ENCODE results near the gene MIOX. TPM values are rescaled to one million over a fixed set of nuclear protein-coding genes. Genes with fewer than 3 reads are reported as not detected.

Gene MIOX
- total RNA-seq, 1 donor from 2014 or later, result not detected

DNA sequence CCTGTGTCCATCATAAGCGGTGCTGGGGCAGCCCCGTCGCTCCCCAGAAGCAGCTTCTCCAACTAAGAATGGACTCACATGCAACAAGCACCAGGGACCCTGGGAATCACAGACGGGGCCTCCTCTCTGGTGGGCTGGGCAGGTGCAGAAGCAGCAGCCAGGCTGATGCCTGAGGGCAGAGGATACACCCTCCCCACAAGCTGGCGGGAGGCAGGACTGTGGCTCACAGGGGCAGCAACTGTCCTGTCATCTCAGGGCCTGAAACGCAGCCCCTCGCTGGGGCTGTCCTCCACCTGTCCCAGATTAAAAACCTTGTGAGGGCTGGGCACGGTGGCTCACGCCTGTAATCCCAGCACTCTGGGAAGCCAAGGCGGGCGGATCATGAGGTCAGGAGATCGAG, 8.7 kb upstream of the MIOX start:
- no peaks in the 10 kb centered on the region for H3K36me3 ChIP-seq
- no peaks in the 10 kb centered on the region for H3K9me3 ChIP-seq (replicated peaks)
- H3K27ac ChIP-seq (replicated peaks), result no peak overlapping the region
- H3K4me3 ChIP-seq, result no peak overlapping the region
- DNase-seq, result no peak
- intact Hi-C loops (cut with micrococcal nuclease), result no loop called here
- TF ChIP-seq, protein P1, sequence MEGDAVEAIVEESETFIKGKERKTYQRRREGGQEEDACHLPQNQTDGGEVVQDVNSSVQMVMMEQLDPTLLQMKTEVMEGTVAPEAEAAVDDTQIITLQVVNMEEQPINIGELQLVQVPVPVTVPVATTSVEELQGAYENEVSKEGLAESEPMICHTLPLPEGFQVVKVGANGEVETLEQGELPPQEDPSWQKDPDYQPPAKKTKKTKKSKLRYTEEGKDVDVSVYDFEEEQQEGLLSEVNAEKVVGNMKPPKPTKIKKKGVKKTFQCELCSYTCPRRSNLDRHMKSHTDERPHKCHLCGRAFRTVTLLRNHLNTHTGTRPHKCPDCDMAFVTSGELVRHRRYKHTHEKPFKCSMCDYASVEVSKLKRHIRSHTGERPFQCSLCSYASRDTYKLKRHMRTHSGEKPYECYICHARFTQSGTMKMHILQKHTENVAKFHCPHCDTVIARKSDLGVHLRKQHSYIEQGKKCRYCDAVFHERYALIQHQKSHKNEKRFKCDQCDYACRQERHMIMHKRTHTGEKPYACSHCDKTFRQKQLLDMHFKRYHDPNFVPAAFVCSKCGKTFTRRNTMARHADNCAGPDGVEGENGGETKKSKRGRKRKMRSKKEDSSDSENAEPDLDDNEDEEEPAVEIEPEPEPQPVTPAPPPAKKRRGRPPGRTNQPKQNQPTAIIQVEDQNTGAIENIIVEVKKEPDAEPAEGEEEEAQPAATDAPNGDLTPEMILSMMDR (IDR thresholded peaks at IDR 0.05; ENCODE audit: borderline replicate concordance), result no peak
- H3K27me3 ChIP-seq (ENCODE audit: low read depth), result peaks cover 52% of the 10 kb centered on the region
- peaks cover 39% of the 10 kb centered on the region for H3K4me1 ChIP-seq

- Histone ChIP-seq H3K27me3 (ENCODE audit: low read depth) (peaks cover 70% of the 10 kb centered on the region), H3K36me3 (no peaks in the 10 kb centered on the region), H3K9me3 (replicated peaks) (no peaks in the 10 kb centered on the region), H3K4me3 (no peak overlapping the region), H3K27ac (replicated peaks) (no peak overlapping the region), H3K4me1 (peaks cover 22% of the 10 kb centered on the region)
- TF ChIP-seq, protein P1 (IDR thresholded peaks at IDR 0.05; ENCODE audit: borderline replicate concordance), result no peak
- intact Hi-C loops (cut with micrococcal nuclease), result no loop called here
- DNase-seq, result no peak
These were observed 6.9 kb upstream of the MIOX start for GRCh38 chr22:50479721-50480120.

GRCh38 chr22:50481045-50481439, 5.6 kb upstream of the MIOX start:
- peaks cover 15% of the 10 kb centered on the region for H3K4me1 ChIP-seq
- H3K27ac ChIP-seq (replicated peaks), result no peak overlapping the region
- no peak for DNase-seq
- no peaks in the 10 kb centered on the region for H3K9me3 ChIP-seq (replicated peaks)
- intact Hi-C loops (cut with micrococcal nuclease), result no loop called here
- TF ChIP-seq, protein P1 (IDR thresholded peaks at IDR 0.05; ENCODE audit: borderline replicate concordance), result no peak
- peak overlapping the region; percentile 63 for H3K4me3 ChIP-seq
- H3K27me3 ChIP-seq (ENCODE audit: low read depth), result peaks cover 83% of the 10 kb centered on the region
- H3K36me3 ChIP-seq, result no peaks in the 10 kb centered on the region

- H3K27me3 ChIP-seq (ENCODE audit: low read depth), result peaks cover 85% of the 10 kb centered on the region
- no peak for DNase-seq
- H3K27ac ChIP-seq (replicated peaks), result no peak within 1 kb of the TSS
These were observed 5.1 kb upstream of the MIOX start, which contains the start of gene ADM2 for GRCh38 chr22:50481440-50482106. TSS of gene ADM2 (plus strand) at chr22:50481543. CDS start at chr22:50481848, 305 bp downstream.

GRCh38 chr22:50482107-50483074, 4.3 kb upstream of the MIOX start:
- no peaks in the 10 kb centered on the region for H3K36me3 ChIP-seq
- no peak for DNase-seq
- TF ChIP-seq, protein P1 (IDR thresholded peaks at IDR 0.05; ENCODE audit: borderline replicate concordance), result no peak
- H3K27me3 ChIP-seq (ENCODE audit: low read depth), result peaks cover 93% of the 10 kb centered on the region
- no peak overlapping the region for H3K27ac ChIP-seq (replicated peaks)
- peaks cover 15% of the 10 kb centered on the region for H3K4me1 ChIP-seq
- no peaks in the 10 kb centered on the region for H3K9me3 ChIP-seq (replicated peaks)
- intact Hi-C loops (cut with micrococcal nuclease), result no loop called here
- H3K4me3 ChIP-seq, result peak overlapping the region; percentile 63

More at GRCh38 chr22:50481440-50482106, 5.1 kb upstream of the MIOX start, which contains the start of gene ADM2:
- no peaks in the 10 kb centered on the region for H3K36me3 ChIP-seq
- no peaks in the 10 kb centered on the region for H3K9me3 ChIP-seq (replicated peaks)
- TF ChIP-seq, protein P1 (IDR thresholded peaks at IDR 0.05; ENCODE audit: borderline replicate concordance), result no peak
- peak within 1 kb of the TSS; percentile 63 for H3K4me3 ChIP-seq
- intact Hi-C loops (cut with micrococcal nuclease), result no loop called here
- peaks cover 15% of the 10 kb centered on the region for H3K4me1 ChIP-seq

Data from left ventricle myocardium inferior (tissue), 1 donor.